GM21526 (cell line): ENCODE measurements around the gene ORAI2.
"Not testable (repeated sequence)": the region's sequence is repeated elsewhere in the genome, so short reads cannot be mapped to it uniquely, and the experiment has no call there.

Experiments
- ATAC-seq: cut with Tn5 transposase; IDR thresholded peaks from one replicate; pipeline ENCODE4 v1.9.1; 2021; ENCODE audit warnings: moderate library complexity; ENCODE audit not compliant: unreplicated experiment, low FRiP score

Gene ORAI2

GRCh38 chr7:102445674-102446071, 12.3 kb downstream of the ORAI2 start:
- no peak for ATAC-seq

- ATAC-seq = no peak
Measured at GRCh38 chr7:102446387-102447156, 13.2 kb downstream of the ORAI2 start.

GRCh38 chr7:102447311-102447710, 13.9 kb downstream of the ORAI2 start:
- no peak for ATAC-seq

- no peak for ATAC-seq
Measured at GRCh38 chr7:102449136-102449535, 15.8 kb downstream of the ORAI2 start.

- no peak for ATAC-seq
Measured at GRCh38 chr7:102450242-102450641, 16.9 kb downstream of the ORAI2 start.

GRCh38 chr7:102451371-102452054, 18.1 kb downstream of the ORAI2 start:
- no peak for ATAC-seq

- no peak for ATAC-seq
Measured at GRCh38 chr7:102452451-102452850, 19.1 kb downstream of the ORAI2 start.

- no peak for ATAC-seq
Measured at GRCh38 chr7:102453319-102453718, 19.9 kb downstream of the ORAI2 start.

- ATAC-seq = no peak
Measured at GRCh38 chr7:102454468-102454867, 21.1 kb downstream of the ORAI2 start.

GRCh38 chr7:102454932-102455331, 21.6 kb downstream of the ORAI2 start:
- ATAC-seq = not testable (repeated sequence)

- ATAC-seq = no peak
Measured at GRCh38 chr7:102455596-102455995, 22.2 kb downstream of the ORAI2 start.

GRCh38 chr7:102456327-102456726, 23.0 kb downstream of the ORAI2 start:
- ATAC-seq = no peak

GRCh38 chr7:102457352-102457924, 24.1 kb downstream of the ORAI2 start:
- ATAC-seq = no peak

GRCh38 chr7:102459221-102459844, 26.0 kb downstream of the ORAI2 start:
- ATAC-seq = no peak

- ATAC-seq = no peak
Measured at GRCh38 chr7:102460467-102460866, 27.1 kb downstream of the ORAI2 start.

- ATAC-seq = no peak
Measured at GRCh38 chr7:102463841-102464576, 30.6 kb downstream of the ORAI2 start.

GRCh38 chr7:102464577-102465280, 31.4 kb downstream of the ORAI2 start, which contains the start of the genes ALKBH4 and LRWD1:
ALKBH4 (minus strand) TSS chr7:102464863; CDS start chr7:102464836, 27 bp downstream.
LRWD1 (plus strand) TSS chr7:102464984; CDS start chr7:102465081, 97 bp downstream.
- ATAC-seq = peak; percentile 71

GRCh38 chr7:102466097-102466496, 32.7 kb downstream of the ORAI2 start:
- no peak for ATAC-seq

GRCh38 chr7:102467581-102468477, 34.5 kb downstream of the ORAI2 start:
- ATAC-seq = no peak
